H1 (cell line): ENCODE measurements around the gene LRRC8D. TPM values are rescaled to one million over a fixed set of nuclear protein-coding genes. Genes with fewer than 3 reads are reported as not detected.

ENCODE experiments used
- BCL11A ChIP-seq, 2 experiments: IDR thresholded peaks; one replicate each; pipeline ENCODE4 v1.6.1; 2011; ENCODE audit warnings: low read depth in 2 of 2, low read length in 2 of 2, mild to moderate bottlenecking in 2 of 2
- POLR2AphosphoS5 ChIP-seq: IDR thresholded peaks from 2 replicates; pipeline ENCODE4 v1.6.1; 2011; ENCODE audit warnings: low read depth, low read length
- POU5F1 ChIP-seq: IDR thresholded peaks from 2 replicates; pipeline ENCODE4 v1.6.1; 2011; ENCODE audit warnings: low read depth, mild to moderate bottlenecking, low read length, moderate library complexity
- RBBP5 ChIP-seq: IDR thresholded peaks from 2 replicates; pipeline ENCODE4 v1.7.1; 2012; ENCODE audit warnings: low read depth, mild to moderate bottlenecking, inconsistent platforms, low read length, moderate library complexity, borderline replicate concordance
- SP2 ChIP-seq: IDR thresholded peaks from 2 replicates; pipeline ENCODE4 v1.6.1; 2012; ENCODE audit warnings: mild to moderate bottlenecking, low read length, inconsistent platforms
- SUZ12 ChIP-seq: fragments of 200-600 bp; sonication (generic); IDR thresholded peaks from 2 replicates; pipeline ENCODE4 v1.6.1; 2012; ENCODE audit warnings: mild to moderate bottlenecking, inconsistent platforms, low read length, moderate library complexity, mixed read lengths
- polyA plus RNA-seq, 7 experiments: library from polyadenylated mRNA; depleted of rRNA in 3 of 7; stranded (reverse) in 5 of 7; unstranded in 2 of 7; fragments of >200 nt in 5 of 7; fragments of 200-250 nt in 2 of 7; gene quantifications; 1 replicate in 5 of 7; 2 replicates in 1 of 7; 4 replicates in 1 of 7; pipeline versions ENCODE4 v1.2.1 to v1.2.3, GENCODE V29; 2011 to 2013; ENCODE audit warnings: missing spikeins in 2 of 7, mixed read lengths in 2 of 7
- total RNA-seq: library from RNA; stranded (reverse); fragmentation: NEBNext Ultra II Directional; extraction: Animal tissue kit (Norgen Biotek cat#: 25700); gene quantifications from 2 replicates; pipeline ENCODE4 v1.2.1, GENCODE V29; 2021
- TF ChIP-seq, protein P1 (sequence below), 3 experiments: IDR thresholded peaks; 1 replicate in 2 of 3; 2 replicates in 1 of 3; pipeline versions ENCODE4 v1.5.1 to v1.6.1; 2011; ENCODE audit warnings: low read length in 3 of 3, mild to moderate bottlenecking in 3 of 3, inconsistent platforms in 2 of 3, low read depth in 1 of 3, moderate library complexity in 1 of 3; ENCODE audit not compliant: insufficient read depth in 1 of 3; ENCODE audit errors: control extremely low read depth in 1 of 3

Gene LRRC8D
- total and polyA plus RNA-seq, 2 of the 8 experiments (the other 6 are each of a cell fraction or from before 2014, with no cell fraction given): 42.0 to 58.5 TPM

DNA sequence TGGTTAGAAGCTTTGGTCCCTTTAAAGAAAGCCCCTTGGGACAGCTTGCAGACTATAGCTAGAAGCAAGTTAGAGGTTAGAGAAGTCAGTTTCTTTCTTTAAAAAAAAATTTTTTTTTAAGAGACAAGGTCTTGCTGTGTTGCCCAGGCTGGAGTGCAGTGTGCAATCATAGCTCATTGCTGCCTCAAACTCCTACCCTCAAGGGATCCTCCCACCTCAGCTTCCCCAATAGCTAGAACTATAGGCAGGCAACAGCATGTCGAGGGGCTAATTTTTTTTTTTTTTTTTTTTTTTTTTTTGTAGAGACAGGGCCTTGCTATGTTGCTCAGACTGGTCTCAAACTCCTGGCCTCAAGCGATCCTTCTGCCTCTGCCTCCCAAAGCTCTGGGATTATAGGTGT lies 129.9 kb downstream of the LRRC8D start (continued):
- TF ChIP-seq, protein P1, sequence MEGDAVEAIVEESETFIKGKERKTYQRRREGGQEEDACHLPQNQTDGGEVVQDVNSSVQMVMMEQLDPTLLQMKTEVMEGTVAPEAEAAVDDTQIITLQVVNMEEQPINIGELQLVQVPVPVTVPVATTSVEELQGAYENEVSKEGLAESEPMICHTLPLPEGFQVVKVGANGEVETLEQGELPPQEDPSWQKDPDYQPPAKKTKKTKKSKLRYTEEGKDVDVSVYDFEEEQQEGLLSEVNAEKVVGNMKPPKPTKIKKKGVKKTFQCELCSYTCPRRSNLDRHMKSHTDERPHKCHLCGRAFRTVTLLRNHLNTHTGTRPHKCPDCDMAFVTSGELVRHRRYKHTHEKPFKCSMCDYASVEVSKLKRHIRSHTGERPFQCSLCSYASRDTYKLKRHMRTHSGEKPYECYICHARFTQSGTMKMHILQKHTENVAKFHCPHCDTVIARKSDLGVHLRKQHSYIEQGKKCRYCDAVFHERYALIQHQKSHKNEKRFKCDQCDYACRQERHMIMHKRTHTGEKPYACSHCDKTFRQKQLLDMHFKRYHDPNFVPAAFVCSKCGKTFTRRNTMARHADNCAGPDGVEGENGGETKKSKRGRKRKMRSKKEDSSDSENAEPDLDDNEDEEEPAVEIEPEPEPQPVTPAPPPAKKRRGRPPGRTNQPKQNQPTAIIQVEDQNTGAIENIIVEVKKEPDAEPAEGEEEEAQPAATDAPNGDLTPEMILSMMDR (IDR thresholded peaks at IDR 0.05; ENCODE audit: control extremely low read depth in 1 of 3, insufficient read depth in 1 of 3, low read depth in 1 of 3, low read length in 3 of 3): no peak
- TF ChIP-seq RBBP5 (no peak), BCL11A (IDR thresholded peaks at IDR 0.05; ENCODE audit: low read depth in 2 of 2, low read length in 2 of 2) (no peak), POLR2AphosphoS5 (no peak), SP2 (no peak), SUZ12 (no peak), POU5F1 (no peak)
